ENCODE data around the gene SNORC.
"Not testable (repeated sequence)": the region's sequence is repeated elsewhere in the genome, so short reads cannot be mapped to it uniquely, and the experiment has no call there.

Gene SNORC

GRCh38 chr2:232897598-232898408, 27.7 kb downstream of the SNORC start:
- DNase-seq, result peak; percentile 28

GRCh38 chr2:232898592-232899543, 28.8 kb downstream of the SNORC start:
- no peak for DNase-seq

GRCh38 chr2:232900811-232901735, 31.0 kb downstream of the SNORC start:
- no peak for DNase-seq

GRCh38 chr2:232901736-232902578, 31.9 kb downstream of the SNORC start:
- peak; percentile 64 for DNase-seq

GRCh38 chr2:232903989-232904388, 33.9 kb downstream of the SNORC start:
- no peak for DNase-seq

- not testable (repeated sequence) for DNase-seq
Measured at GRCh38 chr2:232906867-232907717, 37.0 kb downstream of the SNORC start.

- not testable (repeated sequence) for DNase-seq
Measured at GRCh38 chr2:232907718-232908085, 37.6 kb downstream of the SNORC start.

- DNase-seq, result no peak
Measured at GRCh38 chr2:232908695-232909094, 38.6 kb downstream of the SNORC start.

GRCh38 chr2:232910376-232910775, 40.3 kb downstream of the SNORC start:
- DNase-seq, result no peak

- no peak for DNase-seq
Measured at GRCh38 chr2:232911712-232912277, 41.7 kb downstream of the SNORC start.

- DNase-seq, result no peak
Measured at GRCh38 chr2:232913903-232914302, 43.8 kb downstream of the SNORC start.

- no peak for DNase-seq
Measured at GRCh38 chr2:232919141-232919540, 49.1 kb downstream of the SNORC start.

- DNase-seq, result no peak
Measured at GRCh38 chr2:232920055-232920454, 50.0 kb downstream of the SNORC start.

- no peak for DNase-seq
Measured at GRCh38 chr2:232920760-232921159, 50.7 kb downstream of the SNORC start.

GRCh38 chr2:232924433-232924832, 54.4 kb downstream of the SNORC start:
- DNase-seq, result no peak

- no peak for DNase-seq
Measured at GRCh38 chr2:232925153-232925820, 55.2 kb downstream of the SNORC start.

GRCh38 chr2:232925821-232926156, 55.7 kb downstream of the SNORC start:
- DNase-seq, result no peak

GRCh38 chr2:232926431-232926939, 56.4 kb downstream of the SNORC start:
- no peak for DNase-seq

GRCh38 chr2:232927032-232927792, 57.1 kb downstream of the SNORC start:
- no peak for DNase-seq

Measured in activated CD4-positive, alpha-beta T cell treated with anti-CD3 and anti-CD28 coated beads, Interleukin-2, Interleukin-6, amounts not matched to agents 100 ng/mL and 50 ng/mL, durations not matched to agents 16 hours and 8 hours (primary cell).